Loucy (cell line): ENCODE measurements around the gene SYT2.
"Not testable (repeated sequence)": the region's sequence is repeated elsewhere in the genome, so short reads cannot be mapped to it uniquely, and the experiment has no call there.

ENCODE experiments used
- H2AFZ ChIP-seq: fragments of 200-600 bp; sonication (generic); 2 replicates; pipeline ENCODE4 v1.6.0; 2016; ENCODE audit warnings: antibody characterized with exemption, mild to moderate bottlenecking, low read length, moderate library complexity
- H3F3A ChIP-seq: fragments of 200-600 bp; 2 replicates; pipeline ENCODE4 v1.6.0; 2016; ENCODE audit warnings: antibody characterized with exemption, low read depth, mild to moderate bottlenecking
- H3K27me3 ChIP-seq: fragments of 200-600 bp; sonication (generic); 2 replicates; pipeline ENCODE4 v1.6.1; 2014; ENCODE audit warnings: low read length, mild to moderate bottlenecking; ENCODE audit not compliant: insufficient read depth, poor library complexity, severe bottlenecking
- H3K36me3 ChIP-seq: fragments of 200-600 bp; sonication (generic); 2 replicates; pipeline ENCODE4 v1.6.1; 2016; ENCODE audit warnings: low read length; ENCODE audit not compliant: insufficient read depth
- H3K4me1 ChIP-seq: fragments of 200-600 bp; sonication (generic); 2 replicates; pipeline ENCODE4 v1.5.1; 2014; ENCODE audit warnings: low read length, mild to moderate bottlenecking; ENCODE audit not compliant: insufficient read depth, poor library complexity, severe bottlenecking
- H3K4me2 ChIP-seq: fragments of 200-600 bp; sonication (generic); 2 replicates; pipeline ENCODE4 v1.6.0; 2014; ENCODE audit warnings: antibody characterized with exemption, low read length, low read depth, mild to moderate bottlenecking; ENCODE audit not compliant: poor library complexity, severe bottlenecking
- H3K4me3 ChIP-seq: fragments of 200-600 bp; sonication (generic); 2 replicates; pipeline ENCODE4 v1.5.1; 2014; ENCODE audit warnings: low read length, mild to moderate bottlenecking, mixed read lengths; ENCODE audit not compliant: poor library complexity, severe bottlenecking
- H3K79me2 ChIP-seq: fragments of 200-600 bp; sonication (generic); 2 replicates; pipeline ENCODE4 v1.6.1; 2014; ENCODE audit warnings: low read length; ENCODE audit not compliant: insufficient read depth
- H3K9ac ChIP-seq: fragments of 200-600 bp; sonication (generic); 2 replicates; pipeline ENCODE4 v1.6.0; 2014; ENCODE audit warnings: mild to moderate bottlenecking, low read depth, low read length, moderate library complexity; ENCODE audit not compliant: poor library complexity, severe bottlenecking
- H3K9me2 ChIP-seq: fragments of 200-600 bp; sonication (generic); replicated peaks from 2 replicates; pipeline ENCODE4 v1.6.1; 2016; ENCODE audit warnings: low read depth, low read length, mixed read lengths
- H3K9me3 ChIP-seq: fragments of 200-600 bp; sonication (generic); 2 replicates; pipeline ENCODE4 v1.6.1; 2014; ENCODE audit warnings: mild to moderate bottlenecking, antibody characterized with exemption, low read length, low read depth; ENCODE audit not compliant: insufficient read depth
- H4K20me1 ChIP-seq: fragments of 200-600 bp; sonication (generic); 2 replicates; pipeline ENCODE4 v1.6.0; 2014; ENCODE audit warnings: antibody characterized with exemption, low read length, mild to moderate bottlenecking; ENCODE audit not compliant: insufficient read depth, poor library complexity, severe bottlenecking
- CTCF ChIP-seq: fragments of 200-600 bp; sonication (generic); conservative IDR thresholded peaks from 2 replicates; pipeline ENCODE4 v1.5.1; 2014; ENCODE audit warnings: mild to moderate bottlenecking, antibody characterized with exemption, low read length
- EZH2phosphoT487 ChIP-seq: fragments of 200-600 bp; IDR thresholded peaks from 2 replicates; pipeline ENCODE4 v1.6.1; 2018; ENCODE audit warnings: antibody characterized with exemption, mild to moderate bottlenecking, moderate library complexity, borderline replicate concordance

SYT2 gene

GRCh38 chr1:202554619-202555018, 155.6 kb downstream of the SYT2 start:
- H3F3A ChIP-seq, H3K9ac ChIP-seq, H3K4me2 ChIP-seq, H3K27me3 ChIP-seq, H3K9me2 ChIP-seq, H2AFZ ChIP-seq, H3K79me2 ChIP-seq, H4K20me1 ChIP-seq, H3K4me3 ChIP-seq, H3K9me3 ChIP-seq, H3K36me3 ChIP-seq: not testable (repeated sequence)
- peaks cover 16% of the 10 kb centered on the region for H3K4me1 ChIP-seq

- H3K9me2 ChIP-seq: no peaks in the 10 kb centered on the region
- H3K79me2 ChIP-seq: no peaks in the 10 kb centered on the region
- H3K36me3 ChIP-seq: no peaks in the 10 kb centered on the region
- no peak overlapping the region for H3K4me3 ChIP-seq
- peaks cover 16% of the 10 kb centered on the region for H3K4me1 ChIP-seq
- H3K27me3 ChIP-seq: no peaks in the 10 kb centered on the region
- no peak overlapping the region for H3K9ac ChIP-seq
- no peaks in the 10 kb centered on the region for H4K20me1 ChIP-seq
- H2AFZ ChIP-seq: no peak overlapping the region
- TF ChIP-seq CTCF: no peak
- no peak for TF ChIP-seq EZH2phosphoT487
- no peaks in the 10 kb centered on the region for H3F3A ChIP-seq
- peak overlapping the region; percentile 41 for H3K4me2 ChIP-seq
- H3K9me3 ChIP-seq: no peaks in the 10 kb centered on the region
These were observed 156.7 kb downstream of the SYT2 start for GRCh38 chr1:202553560-202554038.

- not testable (repeated sequence) for H3K36me3 ChIP-seq, H3K9me2 ChIP-seq, H3K4me3 ChIP-seq, H3F3A ChIP-seq, H3K9me3 ChIP-seq, H3K27me3 ChIP-seq, H2AFZ ChIP-seq, H4K20me1 ChIP-seq, H3K79me2 ChIP-seq, H3K9ac ChIP-seq
- Histone ChIP-seq H3K4me2 (peak overlapping the region; percentile 41), H3K4me1 (peaks cover 16% of the 10 kb centered on the region)
These were observed 157.2 kb downstream of the SYT2 start for GRCh38 chr1:202553078-202553477.

- H3K9ac ChIP-seq, H3K36me3 ChIP-seq, H3F3A ChIP-seq, H2AFZ ChIP-seq, H3K79me2 ChIP-seq, H3K4me3 ChIP-seq, H3K27me3 ChIP-seq, H4K20me1 ChIP-seq, H3K9me2 ChIP-seq, H3K9me3 ChIP-seq, H3K4me2 ChIP-seq: not testable (repeated sequence)
- peaks cover 16% of the 10 kb centered on the region for H3K4me1 ChIP-seq
These were observed 157.6 kb downstream of the SYT2 start for GRCh38 chr1:202552615-202553014.

- Histone ChIP-seq H3K9me3 (no peaks in the 10 kb centered on the region), H3F3A (no peaks in the 10 kb centered on the region), H3K4me2 (no peak overlapping the region), H3K9ac (no peak overlapping the region), H4K20me1 (no peaks in the 10 kb centered on the region), H3K79me2 (no peaks in the 10 kb centered on the region), H3K27me3 (no peaks in the 10 kb centered on the region), H2AFZ (no peak overlapping the region), H3K9me2 (no peaks in the 10 kb centered on the region), H3K36me3 (no peaks in the 10 kb centered on the region), H3K4me3 (no peak overlapping the region), H3K4me1 (peaks cover 17% of the 10 kb centered on the region)
- TF ChIP-seq CTCF (no peak), EZH2phosphoT487 (no peak)
These were observed 158.6 kb downstream of the SYT2 start for GRCh38 chr1:202551683-202552082.

- not testable (repeated sequence) for H3K9me2 ChIP-seq, H2AFZ ChIP-seq, H3K79me2 ChIP-seq, H4K20me1 ChIP-seq, H3K9ac ChIP-seq, H3F3A ChIP-seq, H3K4me3 ChIP-seq, H3K36me3 ChIP-seq, H3K4me2 ChIP-seq, H3K9me3 ChIP-seq, H3K27me3 ChIP-seq
- H3K4me1 ChIP-seq: peaks cover 21% of the 10 kb centered on the region
These were observed 160.2 kb downstream of the SYT2 start for GRCh38 chr1:202550088-202550487.
